AG04450 (cell line): ENCODE measurements around the gene KIF6. TPM values are rescaled to one million over a fixed set of nuclear protein-coding genes. Genes with fewer than 3 reads are reported as not detected.
"Not testable (repeated sequence)": the region's sequence is repeated elsewhere in the genome, so short reads cannot be mapped to it uniquely, and the experiment has no call there.

Experiments
- CTCF ChIA-PET: fragments of 300-600, 350-600 bp; formaldehyde crosslinking; extraction: SDS; loops from one replicate; lab custom pipeline; 2022; ENCODE audit warnings: antibody characterized with exemption, inconsistent platforms; lab: Charles Lee
- POLR2A ChIA-PET: fragments of 350-600 bp; formaldehyde crosslinking; extraction: SDS; loops from one replicate; lab custom pipeline; 2021; ENCODE audit warnings: antibody characterized with exemption, inconsistent platforms; lab: Yijun Ruan, JAX
- DNase-seq: peaks from one replicate; pipeline ENCODE4 v3.0.0-alpha.2; 2011; ENCODE audit warnings: low read depth, low spot score
- H3K27ac ChIP-seq: one replicate; pipeline ENCODE4 v1.5.1; 2012; ENCODE audit warnings: low read depth, low read length, control low read depth
- H3K27me3 ChIP-seq: one replicate; pipeline ENCODE4 v1.6.0; 2012; ENCODE audit warnings: low read length; ENCODE audit not compliant: control insufficient read depth, insufficient read depth
- H3K4me3 ChIP-seq: 2 replicates; pipeline ENCODE4 v1.5.1; 2011; ENCODE audit warnings: mild to moderate bottlenecking, low read depth, low read length, control low read depth
- H3K9me3 ChIP-seq: 2 replicates; pipeline ENCODE4 v1.5.1; 2012; ENCODE audit warnings: low read length; ENCODE audit not compliant: control insufficient read depth, insufficient read depth
- CTCF ChIP-seq: IDR thresholded peaks from 2 replicates; pipeline ENCODE4 v1.5.1; 2011; ENCODE audit warnings: low read depth, low read length, control low read depth, inconsistent platforms
- polyA plus RNA-seq: library from polyadenylated mRNA; depleted of rRNA; stranded (reverse); fragments of >200 nt; gene quantifications from 2 replicates; pipeline ENCODE4 v1.2.3, GENCODE V29; 2011

Gene KIF6
- polyA plus RNA-seq, 1 experiment: 0.02 TPM

- Histone ChIP-seq H3K9me3 (no peaks in the 10 kb centered on the region), H3K4me3 (no peak overlapping the region), H3K27me3 (no peaks in the 10 kb centered on the region), H3K27ac (no peak overlapping the region)
- ChIA-PET CTCF (no interaction called here), POLR2A (no interaction called here)
- no peak for TF ChIP-seq CTCF
- no peak for DNase-seq
These were observed 231.4 kb downstream of the KIF6 start for GRCh38 chr6:39493777-39494176.

- no peak for DNase-seq
- H3K27me3 ChIP-seq: no peaks in the 10 kb centered on the region
These were observed 232.0 kb downstream of the KIF6 start for GRCh38 chr6:39493174-39493573.

DNA sequence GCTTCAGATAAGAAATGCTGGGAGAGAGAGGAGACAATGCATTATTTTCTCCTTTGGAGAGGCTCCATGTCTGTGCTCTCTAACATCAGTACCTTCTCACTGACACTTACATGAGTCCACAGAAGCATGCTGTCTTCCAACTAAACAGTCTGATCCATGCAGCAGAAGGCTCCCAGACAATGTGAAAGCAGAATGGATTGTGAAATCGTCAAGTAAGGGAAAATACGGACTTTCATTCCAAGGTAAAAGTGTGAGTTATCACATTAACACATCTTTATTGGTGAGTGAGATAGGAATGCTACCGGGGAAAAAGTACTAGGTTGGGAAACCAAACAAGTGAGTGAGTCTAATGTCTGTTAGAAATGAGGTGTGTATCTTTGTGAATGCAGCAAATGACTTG, 235.1 kb downstream of the KIF6 start:
- POLR2A ChIA-PET: no interaction called here
- CTCF ChIA-PET: no interaction called here
- TF ChIP-seq CTCF: no peak

More at GRCh38 chr6:39493174-39493573, 232.0 kb downstream of the KIF6 start:
- no peaks in the 10 kb centered on the region for H3K9me3 ChIP-seq
- POLR2A ChIA-PET: no interaction called here
- no peak overlapping the region for H3K4me3 ChIP-seq
- no peak overlapping the region for H3K27ac ChIP-seq
- TF ChIP-seq CTCF: no peak
- CTCF ChIA-PET: no interaction called here

GRCh38 chr6:39488255-39488879, 236.8 kb downstream of the KIF6 start:
- TF ChIP-seq CTCF: no peak
- Histone ChIP-seq H3K27me3 (no peaks in the 10 kb centered on the region), H3K4me3 (no peak overlapping the region), H3K9me3 (no peaks in the 10 kb centered on the region), H3K27ac (no peak overlapping the region)
- CTCF ChIA-PET: no interaction called here
- no peak for DNase-seq
- POLR2A ChIA-PET: no interaction called here

More for the DNA sequence above, 235.1 kb downstream of the KIF6 start:
- Histone ChIP-seq H3K27ac (no peak overlapping the region), H3K27me3 (no peaks in the 10 kb centered on the region), H3K4me3 (no peak overlapping the region), H3K9me3 (no peaks in the 10 kb centered on the region)
- no peak for DNase-seq

- Histone ChIP-seq H3K4me3 (no peak overlapping the region), H3K9me3 (no peaks in the 10 kb centered on the region), H3K27me3 (no peaks in the 10 kb centered on the region), H3K27ac (no peak overlapping the region)
- no peak for TF ChIP-seq CTCF
- DNase-seq: no peak
- ChIA-PET POLR2A (no interaction called here), CTCF (no interaction called here)
These were observed 240.9 kb downstream of the KIF6 start for GRCh38 chr6:39484276-39484675.

GRCh38 chr6:39479819-39480218, 245.4 kb downstream of the KIF6 start:
- H3K9me3 ChIP-seq, H3K27me3 ChIP-seq, H3K27ac ChIP-seq, POLR2A ChIA-PET, CTCF ChIA-PET, H3K4me3 ChIP-seq, DNase-seq: not testable (repeated sequence)
